Measurements from ENCODE around the gene OS9. TPM values are rescaled to one million over a fixed set of nuclear protein-coding genes. Genes with fewer than 3 reads are reported as not detected.

OS9 gene
- total and polyA plus RNA-seq, 2 of the 4 experiments (the other 2 are of a cell fraction) = 159 to 272 TPM

GRCh38 chr12:57712701-57713100 lies 18.8 kb downstream of the OS9 start:
- ChIA-PET POLR2A (ENCODE audit: unreplicated experiment) (no interaction called here), CTCF (interaction anchor here (1.6 kb wide), 1 partner anchor 19 kb away, joined by 3 read pairs; the partner anchor contains the start of gene OS9)
- TF ChIP-seq RFX5 (IDR thresholded peaks at IDR 0.05; ENCODE audit: low read depth, low read length) (no peak), RCOR1 (IDR thresholded peaks at IDR 0.05; ENCODE audit: insufficient replicate concordance, low read length) (no peak), MXI1 (IDR thresholded peaks at IDR 0.05; ENCODE audit: borderline replicate concordance, low read depth, low read length) (no peak)
- no peak overlapping the region for H4K5ac ChIP-seq (ENCODE audit: low read depth, low read length)
- peaks cover 25% of the 10 kb centered on the region for H3K36me3 ChIP-seq (ENCODE audit: control insufficient read depth, insufficient read depth, low read length)
- H3K4ac ChIP-seq (ENCODE audit: low read depth, low read length) = no peak overlapping the region
- H2AK9ac ChIP-seq (replicated peaks; ENCODE audit: low read depth, low read length, poor library complexity) = no peak overlapping the region
- H3K9me1 ChIP-seq (ENCODE audit: insufficient read depth, low read length) = no peaks in the 10 kb centered on the region
- no peaks in the 10 kb centered on the region for H3K9me3 ChIP-seq (ENCODE audit: control insufficient read depth, insufficient read depth, low read length)
- H4K20me1 ChIP-seq (ENCODE audit: insufficient read depth, low read length) = no peaks in the 10 kb centered on the region
- no peak overlapping the region for H3K56ac ChIP-seq (ENCODE audit: extremely low read depth, insufficient read depth, low read length)
- H2BK15ac ChIP-seq (ENCODE audit: low read depth, low read length) = no peak overlapping the region
- BruUV-seq (replicated peaks) = no TSS peak
- no peak overlapping the region for H3K18ac ChIP-seq (ENCODE audit: low read depth, low read length)
- no peak overlapping the region for H3K23ac ChIP-seq (ENCODE audit: low read depth, low read length)
- no peak overlapping the region for H4K8ac ChIP-seq (ENCODE audit: low read depth in 2 of 2, low read length in 2 of 2)
- no peaks in the 10 kb centered on the region; a peak in 1 of 4 replicates for H3K79me1 ChIP-seq (ENCODE audit: low read depth in 1 of 2, low read length in 2 of 2)
- no peak overlapping the region for H2BK20ac ChIP-seq (ENCODE audit: low read depth, low read length)
- H3K14ac ChIP-seq (replicated peaks; ENCODE audit: low read depth, low read length) = no peak overlapping the region
- H3K27me3 ChIP-seq (ENCODE audit: control insufficient read depth, insufficient read depth, low read length) = no peaks in the 10 kb centered on the region
- H4K91ac ChIP-seq (ENCODE audit: insufficient read depth, low read depth, low read length) = no peak overlapping the region
- no peak overlapping the region for H2AK5ac ChIP-seq (ENCODE audit: low read depth, low read length)
- H3K4me2 ChIP-seq (ENCODE audit: low read depth, low read length) = no peak overlapping the region
- ATAC-seq (ENCODE audit: low read depth) (no peak), DNase-seq (no peak)
- no peak overlapping the region for H3K9ac ChIP-seq (ENCODE audit: low read depth, low read length)
- in situ Hi-C loops (cut with MboI; ENCODE audit: low sequenced_read_pairs) = no loop called here
- intact Hi-C loops (cut with micrococcal nuclease) = no loop called here
- no peak overlapping the region for H2BK5ac ChIP-seq (ENCODE audit: low read depth, low read length, poor library complexity, severe bottlenecking)
- dilution Hi-C loops (cut with HindIII; ENCODE audit: low sequenced_read_pairs, unreplicated experiment) = no loop called here
- no peak overlapping the region for H3K4me3 ChIP-seq (ENCODE audit: insufficient read depth, low read depth, low read length)
- H2BK120ac ChIP-seq (ENCODE audit: low read depth, low read length) = no peak overlapping the region
- H2AFZ ChIP-seq (replicated peaks; ENCODE audit: low read length, poor library complexity) = no peak overlapping the region
- no CpG with 5 or more reads among the region's 3 CpGs for WGBS, 2 experiments (ENCODE audit: extremely low coverage in 2 of 2, insufficient read length in 1 of 2)
- H3K4me1 ChIP-seq (ENCODE audit: control insufficient read depth, insufficient read depth, low read length) = no peaks in the 10 kb centered on the region
- H3K27ac ChIP-seq (ENCODE audit: insufficient read depth, low read length) = no peak overlapping the region

Data from IMR-90 (cell line).